ES-I3 (cell line): ENCODE results near the gene LRRC1.
"Not testable (repeated sequence)": the region's sequence is repeated elsewhere in the genome, so short reads cannot be mapped to it uniquely, and the experiment has no call there.

Experiments used
- H3K36me3 ChIP-seq: 2 replicates; pipeline ENCODE4 v1.6.1; 2013; ENCODE audit warnings: mild to moderate bottlenecking, low read length, control low read depth, moderate library complexity; ENCODE audit not compliant: insufficient read depth
- H3K4me1 ChIP-seq: 2 replicates; pipeline ENCODE4 v1.6.1; 2013; ENCODE audit warnings: mild to moderate bottlenecking, control low read depth, low read length; ENCODE audit not compliant: insufficient read depth
- H3K9ac ChIP-seq: 2 replicates; pipeline ENCODE4 v1.6.1; 2013; ENCODE audit warnings: low read depth, mild to moderate bottlenecking, low read length, moderate library complexity
- H3K9me3 ChIP-seq: 2 replicates; pipeline ENCODE4 v1.6.1; 2013; ENCODE audit warnings: mild to moderate bottlenecking, low read length, moderate library complexity; ENCODE audit not compliant: control insufficient read depth, insufficient read depth

The LRRC1 gene

GRCh38 chr6:53771785-53772624, 22.8 kb upstream of the LRRC1 start:
- Histone ChIP-seq H3K4me1 (no peaks in the 10 kb centered on the region), H3K9me3 (no peaks in the 10 kb centered on the region), H3K9ac (no peak overlapping the region), H3K36me3 (no peaks in the 10 kb centered on the region)

- no peaks in the 10 kb centered on the region for H3K4me1 ChIP-seq
- no peaks in the 10 kb centered on the region for H3K36me3 ChIP-seq
- no peaks in the 10 kb centered on the region for H3K9me3 ChIP-seq
- H3K9ac ChIP-seq = no peak overlapping the region
Observed at GRCh38 chr6:53773044-53773696, 21.6 kb upstream of the LRRC1 start.

- H3K9ac ChIP-seq, H3K9me3 ChIP-seq: not testable (repeated sequence)
Observed at GRCh38 chr6:53776152-53776551, 18.7 kb upstream of the LRRC1 start.

GRCh38 chr6:53784991-53785390, 9.8 kb upstream of the LRRC1 start:
- H3K9me3 ChIP-seq, H3K36me3 ChIP-seq, H3K9ac ChIP-seq, H3K4me1 ChIP-seq: not testable (repeated sequence)

More at GRCh38 chr6:53776152-53776551, 18.7 kb upstream of the LRRC1 start:
- not testable (repeated sequence) for H3K36me3 ChIP-seq, H3K4me1 ChIP-seq

GRCh38 chr6:53786832-53787231, 8.0 kb upstream of the LRRC1 start:
- H3K9me3 ChIP-seq = no peaks in the 10 kb centered on the region; the same call in 1 of the 2 replicates
- H3K9ac ChIP-seq = no peak overlapping the region
- no peaks in the 10 kb centered on the region for H3K4me1 ChIP-seq
- H3K36me3 ChIP-seq = no peaks in the 10 kb centered on the region

- 0 out of 2 replicates have a peak, but pooled peaks cover 3% of the 10 kb centered on the region for H3K4me1 ChIP-seq
- H3K36me3 ChIP-seq = no peaks in the 10 kb centered on the region
- no peak overlapping the region for H3K9ac ChIP-seq
- no peaks in the 10 kb centered on the region; the same call in 1 of the 2 replicates for H3K9me3 ChIP-seq
Observed at GRCh38 chr6:53790886-53791285, 3.9 kb upstream of the LRRC1 start.

- Histone ChIP-seq H3K36me3 (no peaks in the 10 kb centered on the region), H3K9me3 (no peaks in the 10 kb centered on the region; the same call in 1 of the 2 replicates), H3K9ac (no peak overlapping the region), H3K4me1 (peaks cover 8% of the 10 kb centered on the region; the same call in 1 of the 2 replicates)
Observed at GRCh38 chr6:53792016-53792415, 2.8 kb upstream of the LRRC1 start.

GRCh38 chr6:53792973-53793317, 1.9 kb upstream of the LRRC1 start:
- Histone ChIP-seq H3K36me3 (no peaks in the 10 kb centered on the region), H3K4me1 (peaks cover 8% of the 10 kb centered on the region; the same call in 1 of the 2 replicates), H3K9ac (peak overlapping the region; percentile 78), H3K9me3 (no peaks in the 10 kb centered on the region; the same call in 1 of the 2 replicates)

- peaks cover 8% of the 10 kb centered on the region; the same call in 1 of the 2 replicates for H3K4me1 ChIP-seq
- no peaks in the 10 kb centered on the region for H3K36me3 ChIP-seq
- H3K9ac ChIP-seq = peak overlapping the region; percentile 78
- H3K9me3 ChIP-seq = no peaks in the 10 kb centered on the region; the same call in 1 of the 2 replicates
Observed at GRCh38 chr6:53793318-53794136, 1.3 kb upstream of the LRRC1 start.

- Histone ChIP-seq H3K9me3 (no peaks in the 10 kb centered on the region; the same call in 1 of the 2 replicates), H3K36me3 (no peaks in the 10 kb centered on the region), H3K4me1 (peaks cover 8% of the 10 kb centered on the region; the same call in 1 of the 2 replicates), H3K9ac (peak overlapping the region; percentile 78)
Observed at GRCh38 chr6:53794137-53794719, 577 bp upstream of the LRRC1 start.

GRCh38 chr6:53795340-53795701, 516 bp downstream of the LRRC1 start:
- peaks cover 8% of the 10 kb centered on the region; the same call in 1 of the 2 replicates for H3K4me1 ChIP-seq
- H3K36me3 ChIP-seq = no peaks in the 10 kb centered on the region
- H3K9me3 ChIP-seq = no peaks in the 10 kb centered on the region
- peak overlapping the region; percentile 78 for H3K9ac ChIP-seq

- no peaks in the 10 kb centered on the region for H3K36me3 ChIP-seq
- H3K4me1 ChIP-seq = peaks cover 8% of the 10 kb centered on the region; the same call in 1 of the 2 replicates
- peak overlapping the region; percentile 78 for H3K9ac ChIP-seq
- H3K9me3 ChIP-seq = no peaks in the 10 kb centered on the region
Observed at GRCh38 chr6:53795702-53796450, 1.1 kb downstream of the LRRC1 start.

GRCh38 chr6:53796451-53796780, 1.6 kb downstream of the LRRC1 start:
- H3K9me3 ChIP-seq = no peaks in the 10 kb centered on the region
- H3K4me1 ChIP-seq = peaks cover 8% of the 10 kb centered on the region; the same call in 1 of the 2 replicates
- H3K36me3 ChIP-seq = no peaks in the 10 kb centered on the region
- H3K9ac ChIP-seq = peak overlapping the region; percentile 78; the same call in 1 of the 2 replicates
